Measurements from ENCODE around the gene TMSB10. TPM values are rescaled to one million over a fixed set of nuclear protein-coding genes. Genes with fewer than 3 reads are reported as not detected.

Gene TMSB10
- total RNA-seq, 1 donor from 2014 or later, result 925 TPM

DNA sequence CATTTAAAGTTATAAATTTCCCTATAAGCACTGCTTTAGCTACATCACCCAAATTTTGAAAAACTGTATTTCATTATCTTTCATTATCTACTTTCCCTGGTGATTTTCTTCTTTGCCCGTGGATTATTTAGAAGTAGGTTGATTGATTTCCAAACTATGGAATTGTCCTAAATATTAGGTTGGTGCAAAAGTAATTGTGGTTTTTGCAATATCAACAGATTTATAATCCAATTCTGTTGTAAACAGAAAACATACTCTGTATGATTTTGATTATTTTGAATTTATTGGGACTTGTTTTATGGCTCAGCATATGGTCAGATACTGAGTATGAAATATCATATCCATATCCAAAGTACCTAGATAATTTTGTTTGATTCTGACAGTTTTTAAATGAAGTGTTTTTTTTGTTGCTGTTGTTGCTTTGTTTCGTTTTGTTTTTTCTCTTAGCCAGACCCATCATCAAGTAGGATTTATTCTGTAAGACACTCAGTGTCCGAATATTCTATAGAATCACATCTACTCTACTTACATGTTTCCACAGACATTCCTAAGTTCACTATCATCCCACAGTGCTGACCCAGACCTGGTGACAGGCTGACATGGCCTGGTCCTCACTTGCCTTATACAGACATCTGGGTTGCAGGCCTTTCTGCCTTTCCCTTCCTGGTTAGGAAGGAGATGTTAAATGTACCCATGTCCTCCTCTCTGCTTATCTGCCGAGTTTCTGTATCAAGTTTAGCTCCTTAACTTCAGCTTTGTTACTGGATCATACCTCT is 22.5 kb upstream of the TMSB10 start:
- DNase-seq (no peak), ATAC-seq (ENCODE audit: low read depth) (no peak)
- ChIA-PET POLR2A (interaction anchor here (0.6 to 5.0 kb wide), 9 partner anchors 8 to 63 kb away, joined by 3 to 85 read pairs (median 15); partner anchors contain the start of gene TMSB10), CTCF (interaction anchor here (0.6 to 5.2 kb wide), 21 partner anchors 11 to 390 kb away, joined by 3 to 68 read pairs (median 6); partner anchors contain the start of genes DNAH6 and TMSB10)
- Mint-ChIP-seq H3K4me3 (peak overlapping the region; percentile 94), H3K27ac (peak overlapping the region; percentile 93), H3K36me3 (ENCODE audit: low read depth) (peaks cover 2% of the 10 kb centered on the region), H3K27me3 (no peaks in the 10 kb centered on the region), H3K9me3 (no peaks in the 10 kb centered on the region), H3K4me1 (peaks cover 48% of the 10 kb centered on the region)
- intact Hi-C loops (cut with micrococcal nuclease), result loop anchor here (1.0 to 5.0 kb wide), 11 partner anchors 11 to 404 kb away; partner anchors contain the start of genes DNAH6 and TMSB10
- TF ChIP-seq, protein P1, sequence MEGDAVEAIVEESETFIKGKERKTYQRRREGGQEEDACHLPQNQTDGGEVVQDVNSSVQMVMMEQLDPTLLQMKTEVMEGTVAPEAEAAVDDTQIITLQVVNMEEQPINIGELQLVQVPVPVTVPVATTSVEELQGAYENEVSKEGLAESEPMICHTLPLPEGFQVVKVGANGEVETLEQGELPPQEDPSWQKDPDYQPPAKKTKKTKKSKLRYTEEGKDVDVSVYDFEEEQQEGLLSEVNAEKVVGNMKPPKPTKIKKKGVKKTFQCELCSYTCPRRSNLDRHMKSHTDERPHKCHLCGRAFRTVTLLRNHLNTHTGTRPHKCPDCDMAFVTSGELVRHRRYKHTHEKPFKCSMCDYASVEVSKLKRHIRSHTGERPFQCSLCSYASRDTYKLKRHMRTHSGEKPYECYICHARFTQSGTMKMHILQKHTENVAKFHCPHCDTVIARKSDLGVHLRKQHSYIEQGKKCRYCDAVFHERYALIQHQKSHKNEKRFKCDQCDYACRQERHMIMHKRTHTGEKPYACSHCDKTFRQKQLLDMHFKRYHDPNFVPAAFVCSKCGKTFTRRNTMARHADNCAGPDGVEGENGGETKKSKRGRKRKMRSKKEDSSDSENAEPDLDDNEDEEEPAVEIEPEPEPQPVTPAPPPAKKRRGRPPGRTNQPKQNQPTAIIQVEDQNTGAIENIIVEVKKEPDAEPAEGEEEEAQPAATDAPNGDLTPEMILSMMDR (IDR thresholded peaks at IDR 0.05), result no peak

DNA sequence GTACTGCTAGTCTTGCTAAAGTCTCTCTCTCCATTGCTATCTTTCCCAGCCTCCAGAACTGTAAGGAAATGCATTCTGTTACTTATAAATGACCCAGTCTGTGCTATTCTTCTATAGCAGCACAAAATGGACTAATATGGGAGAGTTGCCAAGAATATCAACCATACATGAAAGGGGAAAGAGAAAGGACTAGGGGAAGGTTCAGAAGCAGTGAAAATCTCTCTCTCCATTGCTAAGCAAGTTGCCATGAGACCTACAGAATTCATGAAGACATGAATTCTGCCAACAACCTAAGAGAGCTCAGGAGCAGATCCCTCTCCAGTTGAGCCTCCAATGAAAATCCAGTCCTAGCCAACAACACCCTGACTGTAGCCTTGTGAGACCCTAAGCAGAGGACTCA is 21.0 kb upstream of the TMSB10 start:
- POLR2A ChIA-PET, result no interaction called here

DNA sequence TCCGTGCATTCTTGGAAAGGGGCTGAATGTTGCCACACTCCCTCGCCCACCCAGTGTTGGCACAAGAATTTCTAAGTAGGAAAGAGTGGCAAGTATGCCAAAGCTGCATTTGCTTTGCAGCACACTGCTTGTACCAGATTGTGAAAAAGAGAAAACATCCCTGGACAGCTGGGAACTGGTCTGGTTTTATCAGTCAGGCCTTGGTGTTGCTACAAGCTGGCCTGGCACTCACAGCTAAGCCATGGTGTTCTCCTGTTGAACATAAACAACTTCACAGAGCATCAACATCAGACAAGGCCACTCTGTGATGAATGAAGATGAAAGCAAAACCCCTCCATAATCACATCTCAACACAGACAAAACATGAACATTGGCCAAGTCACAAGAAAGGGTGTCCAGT is 20.3 kb upstream of the TMSB10 start:
- ChIA-PET CTCF (no interaction called here), POLR2A (interaction anchor here (0.6 kb wide), 1 partner anchor 1351 kb away, joined by 4 read pairs; no protein-coding TSS in a partner anchor)
- Mint-ChIP-seq H3K27me3 (no peaks in the 10 kb centered on the region), H3K4me3 (no peak overlapping the region), H3K4me1 (peaks cover 50% of the 10 kb centered on the region), H3K36me3 (ENCODE audit: low read depth) (peaks cover 2% of the 10 kb centered on the region), H3K9me3 (no peaks in the 10 kb centered on the region), H3K27ac (no peak overlapping the region)
- no peak for ATAC-seq (ENCODE audit: low read depth)
- no peak for DNase-seq
- TF ChIP-seq, protein P1 (IDR thresholded peaks at IDR 0.05), result no peak
- intact Hi-C loops (cut with micrococcal nuclease), result loop anchor here (5.0 kb wide), 1 partner anchor 1557 kb away; the partner anchor contains the start of gene KDM3A

More for the DNA sequence above, 21.0 kb upstream of the TMSB10 start:
- no peak for DNase-seq
- Mint-ChIP-seq H3K9me3 (no peaks in the 10 kb centered on the region), H3K4me3 (no peak overlapping the region), H3K36me3 (ENCODE audit: low read depth) (peaks cover 2% of the 10 kb centered on the region), H3K4me1 (peaks cover 52% of the 10 kb centered on the region), H3K27me3 (no peaks in the 10 kb centered on the region), H3K27ac (no peak overlapping the region)
- CTCF ChIA-PET, result no interaction called here
- ATAC-seq (ENCODE audit: low read depth), result no peak
- TF ChIP-seq, protein P1 (IDR thresholded peaks at IDR 0.05), result no peak
- intact Hi-C loops (cut with micrococcal nuclease), result loop anchor here (5.0 kb wide), 4 partner anchors 52 to 403 kb away; partner anchors contain the start of gene DNAH6

DNA sequence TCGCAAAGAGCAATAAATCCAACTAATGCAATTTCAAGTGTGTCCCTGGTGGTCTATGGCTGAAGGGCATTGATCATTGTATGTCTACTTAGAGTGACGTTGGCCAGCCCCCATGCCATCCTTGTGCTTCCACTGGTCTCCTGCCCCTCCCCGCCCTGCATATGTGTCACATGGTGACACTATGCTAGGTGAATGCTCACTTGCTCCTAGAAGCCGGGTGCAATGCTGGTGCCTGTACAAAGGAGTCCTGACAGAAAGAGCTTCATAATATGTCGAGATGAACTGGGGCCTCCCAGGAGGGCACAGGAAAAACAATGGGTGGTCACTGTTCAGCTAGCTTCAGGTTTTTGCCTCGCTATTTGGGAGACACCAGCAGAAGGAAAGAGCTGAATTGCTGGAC is 18.7 kb upstream of the TMSB10 start:
- intact Hi-C loops (cut with micrococcal nuclease), result loop anchor here (5.0 kb wide), 1 partner anchor 1556 kb away; the partner anchor contains the start of gene KDM3A
- Mint-ChIP-seq H3K4me1 (peaks cover 39% of the 10 kb centered on the region), H3K27me3 (no peaks in the 10 kb centered on the region)

More for the DNA sequence above, 18.7 kb upstream of the TMSB10 start:
- CTCF ChIA-PET, result interaction anchor here (3.4 kb wide), 1 partner anchor 39 kb away, joined by 28 read pairs; no protein-coding TSS in a partner anchor
- POLR2A ChIA-PET, result interaction anchor here (2.5 to 6.6 kb wide), 3 partner anchors 19 to 33 kb away, joined by 8 to 82 read pairs (median 20); partner anchors contain the start of gene TMSB10
- Mint-ChIP-seq H3K9me3 (no peaks in the 10 kb centered on the region), H3K36me3 (ENCODE audit: low read depth) (peaks cover 2% of the 10 kb centered on the region), H3K27ac (peak overlapping the region; percentile 96), H3K4me3 (no peak overlapping the region)
- TF ChIP-seq, protein P1 (IDR thresholded peaks at IDR 0.05), result no peak
- DNase-seq, result no peak
- ATAC-seq (ENCODE audit: low read depth), result no peak
